Osteoblast (primary cell): ENCODE measurements around the gene CORIN. TPM values are rescaled to one million over a fixed set of nuclear protein-coding genes. Genes with fewer than 3 reads are reported as not detected.
A peak's percentile ranks its signal among the peaks of the same experiment; 100 is the strongest.

Source experiments
- DNase-seq: peaks from one replicate; pipeline ENCODE4 v3.0.0; 2011; ENCODE audit warnings: low spot score, mixed read lengths; ENCODE audit not compliant: insufficient read length; ENCODE audit errors: missing footprints
- H2AFZ ChIP-seq: 2 replicates; pipeline ENCODE4 v1.6.0; 2011; ENCODE audit warnings: mild to moderate bottlenecking, low read length
- H3K27ac ChIP-seq: 2 replicates; pipeline ENCODE4 v1.5.1; 2011; ENCODE audit warnings: mild to moderate bottlenecking, low read depth, low read length, moderate library complexity
- H3K27me3 ChIP-seq: 2 replicates; pipeline ENCODE4 v1.6.0; 2012; ENCODE audit warnings: mild to moderate bottlenecking, control low read depth, inconsistent platforms, low read length, moderate library complexity; ENCODE audit not compliant: insufficient read depth
- H3K36me3 ChIP-seq: 2 replicates; pipeline ENCODE4 v1.5.1; 2011; ENCODE audit warnings: mild to moderate bottlenecking, low read length, control low read depth, moderate library complexity; ENCODE audit not compliant: insufficient read depth
- H3K4me1 ChIP-seq: 2 replicates; pipeline ENCODE4 v1.5.1; 2011; ENCODE audit warnings: mild to moderate bottlenecking, low read length, control low read depth, moderate library complexity; ENCODE audit not compliant: insufficient read depth
- H3K4me2 ChIP-seq: 2 replicates; pipeline ENCODE4 v1.6.0; 2011; ENCODE audit warnings: mild to moderate bottlenecking, low read length; ENCODE audit not compliant: insufficient read depth
- H3K4me3 ChIP-seq: fragments of 200-600 bp; sonication (generic); 3 replicates; pipeline ENCODE4 v1.5.1; 2012; ENCODE audit warnings: mild to moderate bottlenecking, low read length, inconsistent platforms; ENCODE audit not compliant: insufficient read depth
- H3K79me2 ChIP-seq: 2 replicates; pipeline ENCODE4 v1.6.0; 2012; ENCODE audit warnings: mild to moderate bottlenecking, low read length, control low read depth, inconsistent platforms; ENCODE audit not compliant: insufficient read depth
- H3K9me3 ChIP-seq: 2 replicates; pipeline ENCODE4 v1.5.1; 2011; ENCODE audit warnings: low read depth, low read length, control low read depth
- H4K20me1 ChIP-seq: 2 replicates; pipeline ENCODE4 v1.6.0; 2012; ENCODE audit warnings: mild to moderate bottlenecking, low read length, control low read depth; ENCODE audit not compliant: insufficient read depth
- CTCF ChIP-seq: IDR thresholded peaks from 2 replicates; pipeline ENCODE4 v1.5.1; 2011; ENCODE audit warnings: mild to moderate bottlenecking, low read depth, low read length, moderate library complexity; ENCODE audit errors: extremely low read depth
- total RNA-seq: library from RNA; depleted of rRNA; stranded (reverse); fragments of >200 nt; gene quantifications from 2 replicates; pipeline ENCODE4 v1.2.3, GENCODE V29; 2012

The CORIN gene
- total RNA-seq, 1 donor: 0.36 TPM

GRCh38 chr4:47662975-47663374 lies 174.9 kb downstream of the CORIN start:
- H3K4me2 ChIP-seq: no peak overlapping the region
- no peaks in the 10 kb centered on the region for H3K4me1 ChIP-seq
- no peaks in the 10 kb centered on the region for H4K20me1 ChIP-seq
- no peaks in the 10 kb centered on the region for H3K27me3 ChIP-seq
- H3K27ac ChIP-seq: no peak overlapping the region
- H3K79me2 ChIP-seq: no peaks in the 10 kb centered on the region
- peak; percentile 38 for TF ChIP-seq CTCF
- no peaks in the 10 kb centered on the region for H3K36me3 ChIP-seq
- no peak overlapping the region for H3K4me3 ChIP-seq
- DNase-seq: no peak
- H3K9me3 ChIP-seq: no peaks in the 10 kb centered on the region
- H2AFZ ChIP-seq: no peak overlapping the region

DNA sequence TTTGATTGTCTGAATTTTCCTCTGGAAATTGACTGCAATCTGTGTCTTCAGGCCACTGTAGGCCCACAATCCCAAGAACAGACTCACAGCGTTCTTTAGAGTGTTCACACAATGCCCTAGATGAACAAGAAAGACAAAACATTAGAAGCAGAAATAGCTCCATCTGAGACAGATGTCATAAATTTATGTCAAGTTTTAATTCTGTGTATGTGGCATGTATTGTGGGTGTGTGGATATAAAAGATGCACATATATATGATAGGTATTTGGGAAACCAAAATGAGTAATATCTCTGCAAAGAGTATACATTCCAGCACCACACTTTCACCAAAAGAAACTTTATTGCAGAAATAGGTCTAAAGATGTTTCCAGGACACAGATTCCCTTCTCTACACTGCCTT lies 176.1 kb downstream of the CORIN start:
- Histone ChIP-seq H3K4me3 (no peak overlapping the region), H3K9me3 (no peaks in the 10 kb centered on the region), H3K4me1 (no peaks in the 10 kb centered on the region), H3K27me3 (no peaks in the 10 kb centered on the region), H3K4me2 (no peak overlapping the region), H3K27ac (no peak overlapping the region), H4K20me1 (no peaks in the 10 kb centered on the region), H3K36me3 (no peaks in the 10 kb centered on the region), H3K79me2 (no peaks in the 10 kb centered on the region), H2AFZ (no peak overlapping the region)
- no peak for TF ChIP-seq CTCF
- DNase-seq: no peak

GRCh38 chr4:47659342-47659741 lies 178.5 kb downstream of the CORIN start:
- no peaks in the 10 kb centered on the region for H3K79me2 ChIP-seq
- H3K36me3 ChIP-seq: no peaks in the 10 kb centered on the region
- no peak overlapping the region for H3K27ac ChIP-seq
- no peaks in the 10 kb centered on the region for H3K4me1 ChIP-seq
- no peaks in the 10 kb centered on the region for H3K9me3 ChIP-seq
- TF ChIP-seq CTCF: no peak
- H4K20me1 ChIP-seq: no peaks in the 10 kb centered on the region
- H2AFZ ChIP-seq: no peak overlapping the region
- no peak overlapping the region for H3K4me3 ChIP-seq
- no peak overlapping the region for H3K4me2 ChIP-seq
- no peak for DNase-seq
- H3K27me3 ChIP-seq: no peaks in the 10 kb centered on the region

DNA sequence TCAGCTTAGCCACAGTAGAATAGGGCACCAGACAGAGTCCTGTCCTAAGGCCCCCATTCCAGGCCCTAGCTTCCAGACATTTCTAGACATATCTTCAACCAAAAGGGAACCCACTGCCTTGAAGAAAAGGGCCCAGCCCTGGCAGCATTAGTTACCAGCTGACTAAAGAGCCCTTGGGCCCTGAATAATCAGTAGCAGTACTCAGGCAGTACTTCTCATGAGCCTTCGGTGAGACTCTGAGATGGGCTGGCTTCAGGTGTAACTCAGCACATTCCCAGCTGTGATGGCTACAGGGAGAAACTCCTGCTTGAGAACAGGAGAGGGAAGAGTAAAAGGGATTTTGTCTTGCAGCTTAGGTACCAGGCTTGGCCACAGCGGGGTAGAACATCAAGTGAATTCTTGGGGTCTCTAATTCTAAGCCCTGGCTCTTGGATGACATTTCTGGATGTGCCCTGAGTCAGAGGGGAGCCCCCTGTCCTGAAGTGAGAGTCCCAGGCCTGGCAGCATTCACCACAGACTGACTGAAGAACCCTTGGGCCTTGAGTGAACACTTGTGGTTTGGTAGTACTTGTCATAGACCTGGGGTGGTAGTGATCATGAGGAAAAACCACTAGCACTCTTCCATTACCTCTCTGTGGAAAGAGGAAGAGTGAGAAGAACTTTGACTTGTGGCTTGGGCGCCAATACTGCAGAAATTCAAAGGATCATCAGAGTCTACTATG lies 182.7 kb downstream of the CORIN start:
- peak; percentile 19 for DNase-seq
- H3K4me3 ChIP-seq: no peak overlapping the region

More for the DNA sequence above, 182.7 kb downstream of the CORIN start:
- H3K36me3 ChIP-seq: no peaks in the 10 kb centered on the region
- H3K9me3 ChIP-seq: no peaks in the 10 kb centered on the region
- peaks cover 7% of the 10 kb centered on the region for H3K4me1 ChIP-seq
- no peaks in the 10 kb centered on the region for H3K27me3 ChIP-seq
- no peak overlapping the region for H3K27ac ChIP-seq
- no peak for TF ChIP-seq CTCF
- H3K79me2 ChIP-seq: no peaks in the 10 kb centered on the region
- H2AFZ ChIP-seq: no peak overlapping the region
- no peaks in the 10 kb centered on the region for H4K20me1 ChIP-seq
- H3K4me2 ChIP-seq: no peak overlapping the region
